HT1080 (cell line): ENCODE measurements around the gene ASTN1. TPM values are rescaled to one million over a fixed set of nuclear protein-coding genes. Genes with fewer than 3 reads are reported as not detected.

Source experiments
- DNase-seq: peaks from one replicate; pipeline ENCODE4 v3.0.0-alpha.2; 2015; ENCODE audit warnings: low read depth
- total RNA-seq: library from RNA; depleted of rRNA; stranded (reverse); fragments of >200 nt; shearing (Covaris generic); gene quantifications from 2 replicates; pipeline ENCODE4 v1.2.3, GENCODE V29; 2014

ASTN1 gene
- total RNA-seq, 1 experiment from 2014 or later, result 0.16 TPM

DNA sequence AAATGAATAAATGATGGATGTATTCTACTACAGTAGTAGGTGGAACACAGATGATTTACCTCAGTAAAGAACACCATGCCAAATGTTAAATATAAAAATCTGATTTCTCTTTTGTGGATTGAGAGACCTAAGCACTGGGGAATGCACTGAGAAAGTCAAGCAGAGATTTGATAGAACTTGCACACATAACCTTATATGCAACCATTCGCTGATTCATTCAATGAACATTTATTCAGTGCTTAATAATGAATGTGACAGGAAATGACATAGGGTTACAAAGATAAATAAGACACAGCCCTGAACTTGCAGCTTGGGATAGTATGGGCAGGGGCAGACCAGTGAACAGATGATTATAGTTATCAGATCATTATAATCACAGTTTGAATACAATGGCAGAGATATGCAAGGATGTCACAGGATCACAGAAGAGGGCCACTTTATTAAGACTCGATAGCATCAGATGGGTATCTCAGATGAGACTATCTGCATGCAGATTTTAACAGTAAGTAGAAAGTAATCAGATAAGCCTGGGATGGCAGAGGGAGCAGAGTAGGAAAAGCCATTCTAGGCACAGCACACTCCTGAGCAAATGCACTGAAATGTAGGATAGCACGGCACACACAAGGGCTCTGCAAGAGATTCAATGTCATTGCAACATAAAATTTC, 169.4 kb downstream of the ASTN1 start:
- DNase-seq, result no peak

- DNase-seq, result no peak
Observed at GRCh38 chr1:176993587-176993986, 170.9 kb downstream of the ASTN1 start.

GRCh38 chr1:176989754-176990153, 174.8 kb downstream of the ASTN1 start:
- DNase-seq, result no peak

DNA sequence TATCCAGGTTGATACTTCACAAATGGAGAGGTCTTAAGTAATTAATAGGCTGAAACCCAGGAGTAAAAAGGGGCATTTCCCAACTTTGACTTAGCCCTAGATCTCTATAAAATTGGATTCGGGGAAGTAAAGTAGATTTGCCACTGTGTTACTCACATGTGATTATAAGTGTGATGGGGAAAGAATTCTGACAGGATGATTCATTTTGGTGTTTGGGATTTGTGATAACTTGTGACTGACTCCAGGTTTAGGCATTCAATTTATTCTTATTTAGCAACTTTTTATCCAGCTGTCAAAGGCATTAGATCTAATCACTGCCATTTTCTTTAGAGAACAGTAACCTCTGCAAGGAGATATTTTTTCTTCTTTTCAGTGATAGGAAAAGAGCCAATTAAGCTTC, 175.5 kb downstream of the ASTN1 start:
- DNase-seq, result no peak

- DNase-seq, result no peak
Observed at GRCh38 chr1:176987016-176987415, 177.5 kb downstream of the ASTN1 start.

GRCh38 chr1:176983731-176984130, 180.8 kb downstream of the ASTN1 start:
- no peak for DNase-seq

- DNase-seq, result no peak
Observed at GRCh38 chr1:176976771-176977170, 187.7 kb downstream of the ASTN1 start.

GRCh38 chr1:176976225-176976624, 188.3 kb downstream of the ASTN1 start:
- no peak for DNase-seq

GRCh38 chr1:176964687-176965086, 199.8 kb downstream of the ASTN1 start:
- DNase-seq, result no peak

DNA sequence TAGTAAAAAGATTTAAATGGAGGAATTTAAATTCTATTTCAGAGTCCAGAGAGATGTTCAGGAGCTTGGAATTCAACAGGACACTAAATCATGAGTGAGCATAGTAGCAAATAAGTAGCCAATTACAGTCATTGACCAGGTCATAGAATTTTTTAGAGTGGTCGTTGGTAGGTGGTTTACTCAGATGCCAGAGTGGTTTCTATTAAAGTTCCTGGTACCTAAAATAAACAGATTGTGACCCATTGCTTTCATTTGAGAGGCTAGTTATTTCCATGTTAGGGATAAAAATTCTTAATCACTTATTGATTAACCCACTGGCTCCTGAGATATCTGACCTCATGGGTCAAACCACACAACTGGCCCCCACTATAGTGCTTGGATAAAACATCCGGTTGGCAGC, 201.3 kb downstream of the ASTN1 start:
- DNase-seq, result no peak

DNA sequence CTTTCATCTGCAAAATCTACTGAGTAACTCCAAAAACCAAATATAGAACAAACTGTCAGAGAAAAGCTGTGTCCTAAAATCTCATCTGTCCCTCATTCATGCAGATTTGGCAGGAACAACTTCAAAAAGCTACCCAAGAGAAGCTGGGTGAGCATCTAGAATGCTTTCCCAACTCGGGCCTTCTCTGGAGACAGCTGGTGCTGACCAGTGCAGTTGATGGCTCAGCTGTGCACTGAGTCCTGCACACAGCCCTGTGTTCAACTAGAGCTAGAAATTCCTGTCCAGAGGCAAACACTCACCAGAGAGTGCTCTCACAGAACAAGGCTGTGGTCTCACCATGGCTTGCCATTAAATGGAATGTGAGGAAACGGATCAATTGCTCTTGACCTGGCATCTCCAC, 202.8 kb downstream of the ASTN1 start:
- no peak for DNase-seq

DNA sequence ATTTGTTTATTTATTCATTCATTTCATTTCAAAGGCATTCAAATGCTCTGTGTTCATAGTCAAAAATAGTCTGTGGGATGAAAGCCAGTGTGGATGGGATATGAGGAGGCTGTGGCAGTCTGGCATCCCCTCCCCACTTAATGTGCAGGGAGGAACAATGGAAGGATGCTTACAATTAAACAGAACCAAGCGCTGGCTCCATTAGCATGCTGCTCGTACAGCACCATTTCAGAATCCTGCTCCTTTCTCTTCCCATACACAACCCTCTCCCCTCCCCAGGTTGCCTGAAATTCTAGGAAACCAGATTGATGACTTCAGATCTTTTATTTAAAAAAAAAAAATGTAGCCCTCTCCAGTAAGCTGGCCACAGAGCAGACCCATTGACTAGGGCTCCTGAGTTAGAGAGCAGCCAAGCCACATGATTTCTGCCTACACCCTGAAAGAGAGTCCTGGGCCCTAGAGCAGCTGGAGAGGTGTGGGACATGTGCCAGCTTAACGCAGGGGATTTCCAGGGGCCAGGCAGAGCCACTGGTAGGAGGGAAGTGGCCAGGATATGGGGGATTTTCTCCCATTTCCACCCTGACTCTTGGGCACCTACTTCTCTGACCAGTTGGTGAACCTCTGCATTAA, 205.2 kb downstream of the ASTN1 start:
- DNase-seq, result no peak

DNA sequence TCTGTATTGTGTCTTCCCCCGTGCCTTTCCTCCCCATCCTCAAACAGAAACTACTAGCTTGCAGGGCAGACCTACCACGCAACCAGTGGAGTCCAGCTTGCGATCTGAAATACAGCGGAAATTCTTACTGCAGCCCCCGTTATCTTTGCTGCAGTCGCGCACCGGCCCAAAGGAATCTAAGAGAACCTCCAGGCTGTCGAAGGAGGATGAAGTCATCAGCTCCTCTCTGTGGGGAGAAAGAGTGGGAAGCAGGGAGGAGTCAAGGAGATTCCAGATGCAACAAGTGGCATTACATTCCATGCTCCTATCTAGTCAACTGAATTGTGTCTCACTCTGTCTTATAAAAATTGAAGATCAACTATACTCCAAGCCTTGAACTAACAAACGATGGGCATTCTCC, 206.9 kb downstream of the ASTN1 start:
- DNase-seq, result no peak

GRCh38 chr1:176954242-176954641, 210.3 kb downstream of the ASTN1 start:
- DNase-seq, result no peak

DNA sequence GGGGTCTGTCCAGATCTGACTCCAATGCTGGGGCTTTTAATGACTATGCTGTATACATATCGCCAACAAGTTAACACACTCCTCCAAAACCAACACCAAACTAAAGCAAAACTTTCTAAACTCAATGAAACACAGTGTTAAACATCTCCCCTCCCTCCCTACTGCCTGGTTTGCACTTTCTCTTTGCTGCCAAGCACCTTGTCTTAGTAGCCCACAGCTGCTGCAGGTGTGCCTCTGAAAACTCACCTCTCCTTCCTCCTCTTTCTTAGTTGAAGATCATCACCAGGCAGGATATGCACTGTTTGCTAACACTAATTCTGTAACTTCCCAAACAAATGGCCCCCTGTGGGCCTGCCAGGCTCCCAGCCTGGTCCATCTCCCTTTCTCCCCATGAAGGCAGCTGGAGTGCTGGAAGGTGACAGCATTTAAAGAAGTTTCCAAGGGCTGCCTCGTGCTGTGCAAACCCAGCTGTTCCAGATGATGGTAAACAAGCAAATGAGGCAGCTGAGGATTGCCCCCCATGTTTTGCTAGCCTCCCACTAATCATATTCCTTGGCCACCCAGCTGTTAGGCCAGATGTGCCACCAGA, 213.7 kb downstream of the ASTN1 start:
- DNase-seq, result no peak

GRCh38 chr1:176949033-176949662, 215.4 kb downstream of the ASTN1 start:
- peak; percentile 74 for DNase-seq

GRCh38 chr1:176944606-176945005, 219.9 kb downstream of the ASTN1 start:
- DNase-seq, result no peak

DNA sequence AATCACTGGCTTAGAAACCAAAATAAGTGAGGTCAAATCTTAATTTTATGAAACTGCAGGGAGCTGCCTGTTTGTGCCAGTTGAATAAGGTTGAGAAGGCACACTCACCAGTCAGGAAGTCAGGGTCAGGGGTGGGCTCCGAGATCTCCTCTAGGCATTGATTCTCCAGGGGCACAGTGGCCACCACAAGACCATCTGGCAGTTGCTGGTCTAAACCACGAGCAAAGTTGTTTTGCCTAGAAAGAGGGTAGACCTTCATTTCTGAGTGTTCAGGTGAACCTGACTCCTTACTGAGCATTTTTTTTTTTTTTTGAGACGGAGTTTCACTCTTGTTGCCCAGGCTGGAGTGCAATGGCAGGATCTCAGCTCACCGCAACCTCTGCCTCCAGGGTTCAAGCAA, 220.7 kb downstream of the ASTN1 start:
- DNase-seq, result no peak

DNA sequence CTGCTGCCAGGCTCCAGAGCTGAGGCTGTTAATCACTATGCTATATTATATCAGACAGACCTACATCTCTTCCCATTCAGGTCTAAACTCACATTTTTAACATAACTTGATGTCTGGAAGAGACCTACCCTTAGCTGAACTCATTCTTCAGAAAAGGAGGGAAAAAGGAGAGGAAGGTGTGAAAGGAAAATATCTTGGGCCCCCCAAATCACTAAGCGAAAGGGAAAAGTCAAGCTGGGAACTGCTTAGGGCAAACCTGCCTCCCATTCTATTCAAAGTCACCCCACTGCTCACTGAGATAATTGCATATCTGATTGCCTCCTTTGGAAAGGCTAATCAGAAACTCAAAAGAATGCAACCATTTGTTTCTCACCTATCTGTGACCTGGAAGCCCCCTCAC, 222.2 kb downstream of the ASTN1 start:
- no peak for DNase-seq

DNA sequence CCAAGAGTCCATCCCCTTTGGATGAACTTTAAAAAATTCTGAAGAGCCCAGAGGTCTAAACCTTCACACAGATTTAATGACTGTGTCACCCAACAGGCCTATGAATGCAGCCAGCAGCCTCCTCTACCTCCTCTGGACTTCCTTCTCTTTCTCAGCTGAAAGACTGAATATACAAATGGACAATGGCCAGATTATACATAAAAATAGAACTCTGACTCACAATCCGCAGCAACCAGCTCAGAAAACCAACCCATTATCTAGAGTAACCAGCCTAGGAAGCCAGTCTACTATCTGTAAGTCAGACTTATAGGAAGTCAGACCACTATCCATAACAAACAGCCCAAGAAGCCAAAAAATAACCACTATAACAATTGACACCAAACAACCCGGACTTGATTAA, 224.5 kb downstream of the ASTN1 start:
- peak; percentile 59 for DNase-seq

- DNase-seq, result no peak
Observed at GRCh38 chr1:176938375-176938774, 226.1 kb downstream of the ASTN1 start.

DNA sequence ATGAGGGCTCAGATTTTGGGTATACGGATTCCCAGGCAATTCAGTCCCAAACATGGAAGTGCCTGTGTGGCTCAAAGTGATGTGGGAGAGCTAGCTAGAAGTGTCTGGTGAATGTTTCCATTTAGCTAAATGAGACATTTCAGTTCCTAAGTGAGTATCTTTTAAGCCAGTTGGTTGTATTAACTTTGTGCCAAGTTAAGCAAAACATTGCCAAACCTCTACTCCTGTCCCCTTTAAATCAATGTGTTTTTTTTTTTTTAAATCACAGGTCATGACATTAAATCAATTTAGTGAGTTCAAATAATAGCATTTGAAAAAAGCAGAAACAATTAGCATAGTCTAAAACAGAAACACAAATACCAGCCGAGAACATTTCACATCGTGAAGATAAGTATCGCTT, 230.1 kb downstream of the ASTN1 start:
- DNase-seq, result no peak
